HG02943 (cell line): ENCODE data around the gene RPEL1.
"Not testable (repeated sequence)": the region's sequence is repeated elsewhere in the genome, so short reads cannot be mapped to it uniquely, and the experiment has no call there.

Source experiments
- ATAC-seq: cut with Tn5 transposase; IDR thresholded peaks from one replicate; pipeline ENCODE4 v1.9.1; 2021; ENCODE audit warnings: mild to moderate bottlenecking, low read depth, moderate library complexity; ENCODE audit not compliant: unreplicated experiment

Gene RPEL1

DNA sequence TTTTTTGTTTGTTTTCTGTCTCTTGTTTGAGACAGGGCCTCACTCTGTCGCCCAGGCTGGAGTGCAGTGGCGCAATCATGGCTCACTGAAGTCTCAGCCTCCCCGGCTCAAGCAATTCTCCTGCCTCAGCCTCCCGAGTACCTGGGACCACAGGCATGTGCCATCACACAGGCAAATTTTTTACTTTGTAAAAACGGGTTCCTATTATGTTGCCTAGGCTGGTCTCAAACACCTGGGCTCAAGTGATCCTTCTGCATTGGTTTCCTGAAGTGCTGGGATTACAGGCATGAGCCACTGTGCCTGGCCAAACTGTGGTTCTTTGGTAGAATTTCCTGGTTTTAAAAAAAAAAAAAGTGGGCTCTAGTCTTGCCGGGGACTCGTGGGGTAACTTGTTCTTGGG is at the start of gene RPEL1:
RPEL1 (plus strand) TSS at position 301 of the 400 bp plus-strand sequence. CDS start 110 bp downstream, outside the sequence.
- not testable (repeated sequence) for ATAC-seq

DNA sequence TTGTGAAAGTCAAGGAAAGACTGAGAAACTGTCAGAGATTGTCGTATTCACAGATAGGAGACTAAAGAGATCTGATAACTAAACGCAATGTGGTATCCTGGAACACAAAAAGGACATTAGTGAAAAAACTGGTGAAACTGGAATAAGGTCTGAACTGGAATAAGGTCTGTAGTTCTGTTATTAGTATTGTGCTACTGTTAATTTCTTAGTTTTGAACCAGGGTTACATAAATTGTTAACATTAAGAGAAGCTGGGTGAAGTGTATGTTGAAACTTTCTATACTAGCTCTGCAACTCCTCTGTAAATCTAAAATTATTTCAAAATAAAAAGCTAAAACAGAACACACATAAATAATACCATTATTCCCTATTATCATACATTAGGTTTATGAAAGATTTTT is 49.2 kb upstream of the RPEL1 start:
- no peak for ATAC-seq

DNA sequence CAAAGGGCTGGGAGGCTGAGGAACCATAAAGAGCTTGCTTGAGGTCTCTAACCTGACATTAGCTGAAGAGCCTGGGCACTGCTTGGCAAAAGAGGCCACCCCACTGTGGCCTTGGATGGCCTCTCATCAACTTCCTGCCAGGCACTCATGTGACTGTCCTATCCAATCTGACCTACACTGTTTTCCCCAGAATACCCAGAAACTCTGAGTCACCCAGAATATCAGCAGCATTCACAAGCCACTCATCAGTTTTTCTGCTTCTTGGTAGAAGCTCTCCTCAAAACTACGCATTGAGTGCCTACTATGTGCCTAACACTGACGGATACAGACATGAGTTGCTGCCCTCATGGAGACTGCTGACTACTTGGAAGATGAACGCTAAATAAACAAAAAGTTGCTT is 48.5 kb upstream of the RPEL1 start:
- no peak for ATAC-seq

DNA sequence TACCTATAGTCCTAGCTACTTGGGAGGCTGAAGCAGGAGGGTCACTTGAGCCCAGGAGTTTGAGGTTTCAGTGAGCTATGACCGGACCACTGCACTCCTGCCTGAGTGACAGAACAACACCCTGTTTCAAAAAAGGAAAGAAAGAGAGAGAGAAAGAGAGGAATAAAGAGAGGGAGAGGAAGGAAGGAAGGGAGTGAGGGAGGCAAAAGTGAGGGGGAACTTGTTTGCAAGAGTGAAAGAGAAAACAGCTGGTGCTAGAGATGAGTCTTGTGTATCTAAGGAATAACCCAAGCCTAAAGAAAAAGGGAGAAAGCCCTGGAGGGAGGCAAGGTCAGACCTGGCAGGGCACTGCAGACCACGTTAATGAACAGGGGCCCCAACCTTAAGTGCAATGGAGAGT is 47.8 kb upstream of the RPEL1 start:
- no peak for ATAC-seq

DNA sequence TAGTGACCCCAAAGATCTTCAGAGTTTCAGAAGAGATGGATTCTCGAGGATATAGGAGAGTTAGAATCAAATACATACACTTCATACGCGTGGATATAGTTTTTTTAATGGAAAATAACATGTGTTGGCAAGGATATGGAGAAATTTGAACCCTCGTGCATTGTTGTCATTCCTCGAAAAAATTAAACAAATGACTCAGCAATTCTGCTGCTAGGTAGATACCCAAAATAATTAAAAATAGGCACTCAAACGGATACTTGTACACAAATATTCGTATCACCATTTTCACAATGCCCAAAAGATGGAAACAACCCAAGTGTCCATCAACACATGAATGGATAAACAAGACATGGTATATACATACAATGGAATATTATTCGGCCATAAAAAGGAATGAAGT is 47.0 kb upstream of the RPEL1 start:
- no peak for ATAC-seq

DNA sequence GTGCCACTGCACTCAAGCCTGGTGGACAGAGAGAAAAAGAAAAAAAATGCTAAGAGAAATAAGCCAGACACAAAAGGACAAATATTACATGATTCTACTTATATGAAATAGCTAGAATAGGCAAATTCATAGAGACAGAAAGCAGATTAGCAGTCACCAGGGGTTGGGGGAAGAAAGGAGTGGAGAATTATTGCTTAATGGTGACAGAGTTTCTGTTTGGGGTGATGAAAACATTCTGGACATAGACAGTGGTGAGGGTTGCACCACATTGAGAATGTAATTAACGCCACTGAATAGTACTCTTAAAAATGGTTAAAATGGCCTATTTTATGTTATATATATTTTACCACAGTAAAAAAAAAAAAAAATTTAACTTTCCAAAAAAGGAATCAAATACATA is 46.2 kb upstream of the RPEL1 start:
- no peak for ATAC-seq

DNA sequence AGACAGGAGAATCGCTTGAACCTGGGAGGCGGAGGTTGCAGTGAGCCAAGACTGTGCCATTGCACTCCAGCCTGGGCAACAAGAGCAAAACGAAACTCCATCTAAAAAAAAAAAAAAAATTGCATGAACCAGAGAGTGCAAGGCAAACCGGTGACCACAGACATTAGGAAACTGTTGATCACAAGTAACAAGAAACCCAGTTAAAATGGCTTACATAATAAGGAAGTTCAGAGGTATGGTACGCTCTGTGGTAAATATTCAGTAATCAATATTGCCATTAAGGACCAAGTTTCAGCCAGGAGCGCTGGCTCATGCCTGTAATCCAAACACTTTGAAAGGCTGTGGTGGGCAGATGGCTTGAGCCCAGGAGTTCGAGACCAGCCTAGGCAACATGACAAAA is 43.4 kb upstream of the RPEL1 start:
- no peak for ATAC-seq

DNA sequence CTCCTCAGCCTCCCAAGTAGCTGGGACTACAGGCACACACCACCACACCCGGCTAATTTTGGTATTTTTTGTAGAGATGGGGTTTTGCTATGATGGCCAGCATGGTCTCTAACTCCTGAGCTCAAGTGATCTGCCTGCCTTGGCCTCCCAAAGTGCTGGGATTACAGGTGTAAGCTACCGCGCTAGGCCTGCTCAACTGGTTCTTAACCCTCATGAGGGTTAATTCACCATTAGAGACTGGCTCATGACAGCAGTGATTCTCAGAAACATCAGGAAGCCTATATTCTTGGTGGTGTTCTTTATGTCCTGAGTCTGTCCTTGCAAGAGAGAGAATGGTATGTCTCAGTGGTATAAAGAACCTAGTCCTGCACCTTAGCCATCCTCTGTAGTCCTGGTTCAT is 42.2 kb upstream of the RPEL1 start:
- ATAC-seq: no peak

DNA sequence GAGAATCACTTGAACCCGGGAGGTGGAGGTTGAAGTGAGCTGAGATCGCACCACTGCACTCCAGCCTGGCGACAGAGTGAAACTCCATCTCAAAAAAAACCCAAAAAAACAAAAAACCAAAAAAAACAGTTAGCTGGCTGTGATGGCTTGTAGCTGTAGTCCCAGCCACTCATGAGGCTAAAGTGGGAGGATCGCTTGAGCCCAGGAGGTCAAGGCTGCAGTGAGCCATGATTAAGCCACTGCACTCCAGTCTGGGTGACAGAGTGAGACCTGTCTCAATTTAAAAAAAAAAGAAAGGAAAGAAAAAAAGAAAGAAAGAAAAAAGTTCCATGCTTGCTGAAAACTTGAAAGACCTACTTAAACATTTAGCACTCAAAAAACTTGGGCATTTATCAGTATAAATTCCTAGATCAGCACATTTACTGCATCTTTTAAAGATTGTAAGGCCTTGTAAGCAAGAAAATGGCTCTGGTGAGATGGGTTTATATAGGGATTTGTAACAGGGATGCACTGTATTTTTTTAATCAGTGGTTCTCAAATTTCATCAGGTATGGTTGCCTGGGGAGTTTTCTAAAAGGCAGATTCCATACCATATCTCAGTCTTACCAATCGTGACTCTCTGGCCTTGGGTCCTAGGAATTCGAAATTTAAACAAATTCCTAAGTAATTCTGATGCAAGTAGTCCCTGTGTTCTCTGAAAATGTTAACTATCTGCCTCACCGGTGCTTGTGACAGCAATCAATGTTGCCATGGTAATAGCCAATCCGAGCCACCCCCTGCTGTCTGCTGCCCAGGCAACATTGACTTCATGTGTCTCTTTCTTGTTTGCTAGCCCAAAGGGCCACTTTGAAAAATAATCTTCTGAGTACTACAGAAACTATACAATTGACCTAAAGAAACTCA is 41.1 kb upstream of the RPEL1 start:
- no peak for ATAC-seq

DNA sequence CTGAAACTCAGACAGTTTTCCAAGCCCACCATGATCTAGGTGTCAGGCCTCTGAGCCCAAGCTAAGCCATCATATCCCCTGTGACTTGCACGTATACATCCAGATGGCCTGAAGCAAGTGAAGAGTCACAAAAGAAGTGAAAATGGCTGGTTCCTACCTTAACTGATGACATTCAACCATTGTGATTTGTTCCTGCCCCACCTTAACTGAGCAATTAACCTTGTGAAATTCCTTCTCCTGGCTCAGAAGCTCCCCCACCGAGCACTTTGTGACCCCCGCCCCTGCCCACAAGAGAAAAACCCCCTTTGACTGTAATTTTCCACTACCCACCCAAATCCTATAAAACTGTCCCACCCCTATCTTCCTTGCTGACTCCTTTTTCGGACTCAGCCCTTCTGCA is 40.3 kb upstream of the RPEL1 start:
- not testable (repeated sequence) for ATAC-seq

DNA sequence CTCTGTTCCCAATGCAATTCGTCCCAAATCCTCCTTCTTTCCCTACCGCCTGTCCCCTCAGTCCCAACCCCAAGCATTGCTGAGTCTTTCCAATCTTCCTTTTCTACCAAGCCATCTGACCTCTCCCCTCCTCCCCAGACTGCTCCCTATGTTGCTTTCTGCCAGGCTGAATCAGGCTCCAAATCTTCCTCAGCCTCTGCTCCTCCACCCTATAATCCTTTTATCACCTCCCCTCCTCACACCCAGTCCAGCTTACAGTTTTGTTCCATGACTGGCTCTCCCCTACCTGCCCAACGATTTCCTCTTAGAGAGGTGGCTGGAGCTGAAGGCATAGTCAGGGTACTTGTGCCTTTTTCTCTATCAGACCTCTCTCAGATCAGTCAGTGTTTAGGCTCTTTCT is 39.0 kb upstream of the RPEL1 start:
- not testable (repeated sequence) for ATAC-seq

DNA sequence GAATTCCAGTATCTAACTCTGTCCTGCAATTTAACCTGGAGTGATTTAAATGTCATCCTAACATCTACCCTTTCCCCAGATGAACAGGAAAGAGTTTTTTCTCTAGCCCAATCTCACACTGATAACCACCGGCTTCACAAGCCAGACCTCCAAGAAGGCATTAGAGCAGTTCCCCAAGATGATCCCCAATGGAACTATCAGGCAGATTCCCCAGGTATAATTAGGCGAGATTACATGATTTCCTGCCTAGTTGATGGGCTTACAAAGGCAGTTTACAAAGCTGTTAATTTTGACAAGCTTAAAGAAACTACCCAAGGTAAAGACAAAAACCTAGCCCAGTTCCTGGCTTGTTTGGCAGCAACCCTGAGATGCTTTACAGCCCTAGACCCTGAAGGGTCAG is 38.5 kb upstream of the RPEL1 start:
- ATAC-seq: no peak

DNA sequence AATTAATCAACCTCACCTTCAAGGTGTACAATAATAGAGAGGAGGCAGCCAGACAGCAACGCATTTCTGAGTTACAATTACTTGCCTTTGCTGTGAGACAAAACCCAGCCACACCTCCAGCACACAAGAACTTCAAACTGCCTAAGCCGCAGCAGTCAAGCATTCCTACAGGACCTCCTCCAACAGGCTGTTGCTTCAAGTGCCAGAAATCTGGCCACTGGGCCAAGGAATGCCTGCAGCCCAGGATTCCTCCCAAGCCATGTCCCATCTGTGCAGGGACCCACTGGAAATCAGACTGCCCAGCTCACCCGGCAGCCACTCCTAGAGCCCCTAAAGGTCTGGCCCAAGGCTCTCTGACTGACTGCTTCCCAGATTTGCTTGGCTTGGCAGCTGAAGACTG is 38.0 kb upstream of the RPEL1 start:
- ATAC-seq: not testable (repeated sequence)

DNA sequence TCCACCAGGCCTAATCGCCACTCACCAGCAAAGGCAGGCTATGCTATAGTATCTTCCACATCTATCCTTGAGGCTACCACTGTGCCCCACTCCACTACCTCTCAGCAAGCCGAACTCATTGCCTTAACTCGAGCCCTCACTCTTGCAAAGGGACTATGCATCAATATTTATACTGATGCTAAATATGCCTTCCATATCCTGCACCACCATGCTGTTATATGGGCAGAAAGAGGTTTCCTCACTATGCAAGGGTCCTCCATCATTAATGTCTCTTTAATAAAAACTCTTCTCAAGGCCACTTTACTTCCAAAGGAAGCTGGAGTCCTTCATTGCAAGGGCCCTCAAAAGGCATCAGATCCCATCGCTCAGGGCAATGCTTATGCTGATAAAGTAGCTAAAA is 35.4 kb upstream of the RPEL1 start:
- ATAC-seq: not testable (repeated sequence)

DNA sequence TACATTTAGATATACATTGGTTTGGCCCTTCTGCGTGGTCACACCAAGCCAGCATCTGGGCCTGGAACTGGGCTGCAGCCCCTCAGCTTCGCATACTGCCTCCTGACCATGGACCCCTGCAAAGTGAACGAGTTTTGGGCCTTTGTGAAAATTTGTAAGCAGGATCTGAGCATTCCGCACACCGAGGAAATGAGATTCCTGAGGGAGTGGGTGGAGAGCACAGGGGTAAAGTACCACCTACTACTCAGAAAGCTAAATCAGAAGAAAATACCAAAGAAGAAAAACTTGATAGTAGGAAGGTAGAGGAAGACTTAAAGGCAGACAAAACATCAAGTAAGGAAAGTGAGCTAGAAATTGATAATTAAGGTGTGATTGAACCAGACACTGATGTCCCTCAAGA is 30.1 kb upstream of the RPEL1 start:
- ATAC-seq: no peak

DNA sequence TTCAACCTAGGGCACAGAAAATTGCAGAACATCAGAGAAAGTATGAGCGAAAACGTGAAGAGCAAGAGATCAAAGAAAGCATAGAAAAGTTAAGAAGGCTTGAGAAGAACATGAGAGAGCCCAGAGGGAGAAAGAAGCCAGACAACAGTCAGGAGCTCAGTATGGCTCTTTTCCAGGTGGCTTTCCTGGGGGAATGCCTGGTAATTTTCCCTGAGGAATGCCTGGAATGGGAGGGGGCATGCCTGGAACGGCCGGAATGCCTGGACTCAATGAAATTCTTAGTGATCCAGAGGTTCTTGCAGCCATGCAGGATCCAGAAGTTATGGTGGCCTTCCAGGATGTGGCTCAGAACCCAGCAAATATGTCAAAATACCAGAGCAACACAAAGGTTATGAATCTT is 29.3 kb upstream of the RPEL1 start:
- not testable (repeated sequence) for ATAC-seq

DNA sequence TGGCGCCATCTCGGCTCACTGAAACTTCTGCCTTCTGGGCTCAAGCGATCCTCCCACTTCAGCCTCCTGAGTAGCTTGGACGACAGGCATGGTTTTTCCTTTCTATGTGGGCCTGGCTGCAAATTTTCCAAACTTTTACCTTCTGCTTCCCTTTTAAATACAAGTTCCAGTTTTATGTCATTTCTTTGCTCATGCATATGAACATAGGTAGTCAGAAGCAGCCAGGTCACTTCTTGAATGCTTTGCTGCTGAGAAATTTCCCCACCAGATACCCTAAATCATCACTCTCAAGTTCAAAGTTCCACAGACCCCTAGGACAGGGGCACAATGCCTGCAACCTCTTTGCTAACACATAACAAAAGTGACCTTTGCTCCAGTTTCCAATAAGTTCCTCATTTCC is 21.6 kb upstream of the RPEL1 start:
- ATAC-seq: no peak

DNA sequence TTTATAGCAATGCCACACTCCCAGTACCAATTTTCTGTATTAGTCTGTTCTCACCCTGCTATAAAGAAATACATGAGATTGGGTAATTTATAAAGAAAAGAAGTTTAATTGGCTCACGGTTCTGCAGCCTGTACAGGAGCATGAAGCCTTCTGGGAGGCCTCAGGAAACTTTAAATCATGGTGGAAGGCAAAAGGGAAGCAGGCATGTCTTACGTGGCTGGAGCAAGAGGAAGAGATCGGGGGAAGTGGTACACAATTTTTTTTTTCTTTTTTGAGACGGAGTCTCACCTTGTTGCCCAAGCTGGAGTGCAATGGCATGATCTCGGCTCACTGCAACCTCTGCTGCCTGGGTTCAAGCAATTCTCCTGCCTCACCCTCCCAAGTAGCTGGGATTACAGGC is 21.0 kb upstream of the RPEL1 start:
- ATAC-seq: not testable (repeated sequence)

DNA sequence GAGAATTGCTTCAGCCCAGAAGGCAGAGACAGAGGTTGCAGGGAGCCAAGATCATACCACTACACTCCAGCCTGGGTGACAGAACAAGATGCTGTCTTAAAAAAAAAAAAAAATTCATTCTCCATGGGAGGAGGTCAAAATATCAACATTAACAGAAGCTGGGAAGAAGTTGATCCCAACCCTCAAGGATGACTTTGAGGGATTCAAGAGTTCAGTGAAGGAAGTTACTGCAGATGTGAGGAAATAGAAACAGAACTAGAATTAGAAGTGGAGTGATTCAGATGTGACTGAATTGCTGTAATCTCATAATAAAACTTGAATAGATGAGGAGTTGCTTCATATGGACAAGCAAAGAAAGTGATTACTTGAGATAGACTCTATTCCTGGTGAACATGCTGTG is 19.7 kb upstream of the RPEL1 start:
- no peak for ATAC-seq

DNA sequence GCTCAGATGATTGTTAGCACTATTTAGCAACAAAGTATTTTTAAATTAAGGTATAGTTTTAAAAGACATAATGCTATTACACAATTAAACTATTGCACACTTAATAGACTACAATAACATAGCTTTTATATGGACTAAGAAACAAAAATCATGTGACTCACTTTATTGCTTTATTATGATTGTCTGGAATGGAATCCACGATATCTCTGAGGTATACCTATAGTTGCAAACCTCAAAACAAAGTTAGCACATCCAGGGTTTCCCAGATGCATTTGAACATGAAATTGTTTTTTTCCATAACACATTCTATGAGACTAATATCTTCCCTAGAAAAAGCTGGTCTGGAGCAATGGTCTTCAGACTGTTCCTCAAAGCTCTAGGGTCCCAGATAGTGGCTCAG is 18.3 kb upstream of the RPEL1 start:
- no peak for ATAC-seq

DNA sequence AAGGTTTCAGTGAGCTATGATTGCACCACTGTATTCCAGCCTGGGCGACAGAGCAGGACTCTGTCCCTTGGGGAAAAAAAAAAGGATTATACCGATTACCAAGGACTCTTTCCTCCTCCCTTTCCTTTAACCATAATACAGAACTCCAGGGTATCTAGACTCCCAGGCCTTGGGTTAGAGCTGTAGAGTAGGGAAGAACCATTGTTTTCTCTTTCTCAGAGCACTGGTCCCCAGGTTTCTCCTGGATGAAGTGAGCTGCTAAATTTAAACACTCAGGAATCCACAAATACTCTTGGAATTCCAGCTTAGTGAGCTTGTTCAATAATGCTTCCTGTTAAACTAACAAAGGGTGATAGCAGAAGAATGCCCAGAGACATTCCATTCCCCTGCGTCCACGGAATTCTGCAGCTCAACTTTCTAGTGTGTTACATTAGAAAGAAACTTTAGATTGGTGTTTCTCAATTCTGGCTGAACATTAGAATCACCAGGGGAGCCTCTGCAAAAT is 14.6 kb upstream of the RPEL1 start:
- no peak for ATAC-seq

DNA sequence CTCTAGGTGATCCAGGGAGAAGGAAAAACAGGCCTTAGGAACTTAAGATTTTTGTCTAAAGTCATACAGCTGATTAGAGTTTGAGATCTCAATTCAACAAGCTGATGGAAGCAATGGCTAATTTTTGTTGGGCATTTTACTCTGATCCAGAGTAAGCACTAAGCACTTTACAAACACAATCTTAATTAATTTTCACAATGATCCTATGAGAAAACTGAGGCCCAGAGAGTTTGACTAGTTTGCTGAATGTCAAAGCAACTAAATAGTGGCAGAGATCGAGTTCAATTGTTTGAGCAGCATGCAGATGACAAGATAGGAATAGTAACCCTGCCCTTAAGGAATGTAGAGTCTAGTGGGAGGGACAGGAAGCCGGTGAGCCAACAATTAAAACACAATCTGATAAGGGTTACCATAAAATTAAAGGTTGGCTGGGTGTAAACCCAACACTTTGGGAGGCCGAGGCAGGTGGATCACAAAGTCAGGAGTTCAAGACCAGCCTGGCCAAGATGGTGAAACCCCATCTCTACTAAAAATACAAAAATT is 13.5 kb upstream of the RPEL1 start:
- no peak for ATAC-seq
